Kidney (tissue), 14 donors: ENCODE results near the gene ERBB4. TPM values are rescaled to one million over a fixed set of nuclear protein-coding genes. Genes with fewer than 3 reads are reported as not detected.

Source experiments
- DNase-seq, 5 donors: peaks; one replicate each; pipeline ENCODE4 v3.0.0-alpha.2; 2013 to 2020
- FAIRE-seq: peaks from 2 replicates; lab custom pipeline; 2012; peaks lifted over from hg19 to GRCh38; lab: Jason Lieb, UNC
- H3K27ac ChIP-seq, 2 donors: one replicate each; pipeline ENCODE4 v1.7.0; 2013; ENCODE audit warnings: low read depth in 2 of 2, low read length in 2 of 2, inconsistent platforms in 1 of 2
- H3K27me3 ChIP-seq: one replicate; pipeline ENCODE4 v1.7.1; 2013; ENCODE audit warnings: low read length, inconsistent platforms; ENCODE audit not compliant: control insufficient read depth, insufficient read depth
- H3K36me3 ChIP-seq, 3 donors: one replicate each; pipeline versions ENCODE4 v1.7.0 to v1.7.1; 2013; ENCODE audit warnings: low read length in 3 of 3, control low read depth in 1 of 3, inconsistent platforms in 1 of 3; ENCODE audit not compliant: insufficient read depth in 3 of 3, control insufficient read depth in 2 of 3
- H3K4me1 ChIP-seq, 3 donors: one replicate each; pipeline versions ENCODE4 v1.7.0 to v1.7.1; 2013; ENCODE audit warnings: low read length in 3 of 3, inconsistent platforms in 1 of 3, low read depth in 1 of 3; ENCODE audit not compliant: control insufficient read depth in 2 of 3, insufficient read depth in 2 of 3
- H3K4me3 ChIP-seq, 3 donors: one replicate each; pipeline versions ENCODE4 v1.7.0 to v1.8.1; 2013; ENCODE audit warnings: low read length in 3 of 3, control low read depth in 1 of 3, inconsistent platforms in 1 of 3
- H3K9ac ChIP-seq, 3 donors: one replicate each; pipeline versions ENCODE4 v1.7.0 to v1.7.1; 2013; ENCODE audit warnings: low read length in 3 of 3, control low read depth in 1 of 3, inconsistent platforms in 1 of 3
- H3K9me3 ChIP-seq, 3 donors: one replicate each; pipeline versions ENCODE4 v1.7.0 to v1.7.1; 2013; ENCODE audit warnings: low read length in 3 of 3, control low read depth in 1 of 3, inconsistent platforms in 1 of 3; ENCODE audit not compliant: control insufficient read depth in 2 of 3, insufficient read depth in 1 of 3
- intact Hi-C: fragments of 100-400 bp; cut with DNase I; formaldehyde crosslinking; loops from one replicate; pipeline ENCODE4 v1.11.1; 2022
- polyA plus RNA-seq: library from polyadenylated mRNA; stranded (reverse); fragments of 350-450 nt; fragmentation: Illumina TruSeq; extraction: RNeasy Lipid Tissue Mini Kit (QIAGEN cat#74804); gene quantifications from one replicate; pipeline ENCODE4 v1.2.3, GENCODE V29; 2014; ENCODE audit warnings: low read depth, low replicate concordance; ENCODE audit not compliant: insufficient read depth
- total RNA-seq: library from RNA; stranded (reverse); fragmentation: NEBNext Ultra II Directional; extraction: Animal tissue kit (Norgen Biotek cat#: 25700); gene quantifications from one replicate; pipeline ENCODE4 v1.2.1, GENCODE V29; 2021
- TF ChIP-seq, protein P1 (sequence below): IDR thresholded peaks from 3 replicates; pipeline ENCODE4 v1.5.1; 2012; ENCODE audit warnings: mild to moderate bottlenecking, moderate library complexity, borderline replicate concordance; ENCODE audit not compliant: insufficient read depth; ENCODE audit errors: extremely low read depth
- donor health status: control.
- donor health status: control.
- donor health status: control.
- donor health status: control.
- donor health status: control.
- donor health status: DM: yes; HTN: yes; CAD: no.
- donor health status: Normal renal cell carcinoma (clear cell type).

ERBB4 gene
- total and polyA plus RNA-seq, 2 donors from 2014 or later: 3.9 to 152 TPM

DNA sequence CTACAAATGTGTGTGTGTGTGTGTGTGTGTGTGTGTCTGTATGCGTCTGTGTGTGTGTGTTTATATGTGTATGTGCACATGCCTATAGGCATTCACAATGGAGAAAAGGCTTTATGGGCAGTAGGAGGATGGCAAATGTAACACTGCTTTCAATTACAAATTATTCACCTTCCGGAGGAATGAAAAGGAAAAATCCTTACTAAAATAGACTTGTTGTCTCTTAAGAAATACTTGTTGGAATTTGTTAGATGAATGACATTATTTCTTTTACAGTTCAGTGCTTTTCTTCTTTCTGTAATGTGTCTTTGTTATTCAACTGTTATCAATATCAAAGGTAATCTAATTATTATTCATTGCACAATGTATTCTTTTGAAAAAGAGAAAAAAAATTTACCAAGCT is 874.3 kb downstream of the ERBB4 start:
- H3K9ac ChIP-seq: no peak overlapping the region
- intact Hi-C loops: no loop called here
- TF ChIP-seq, protein P1, sequence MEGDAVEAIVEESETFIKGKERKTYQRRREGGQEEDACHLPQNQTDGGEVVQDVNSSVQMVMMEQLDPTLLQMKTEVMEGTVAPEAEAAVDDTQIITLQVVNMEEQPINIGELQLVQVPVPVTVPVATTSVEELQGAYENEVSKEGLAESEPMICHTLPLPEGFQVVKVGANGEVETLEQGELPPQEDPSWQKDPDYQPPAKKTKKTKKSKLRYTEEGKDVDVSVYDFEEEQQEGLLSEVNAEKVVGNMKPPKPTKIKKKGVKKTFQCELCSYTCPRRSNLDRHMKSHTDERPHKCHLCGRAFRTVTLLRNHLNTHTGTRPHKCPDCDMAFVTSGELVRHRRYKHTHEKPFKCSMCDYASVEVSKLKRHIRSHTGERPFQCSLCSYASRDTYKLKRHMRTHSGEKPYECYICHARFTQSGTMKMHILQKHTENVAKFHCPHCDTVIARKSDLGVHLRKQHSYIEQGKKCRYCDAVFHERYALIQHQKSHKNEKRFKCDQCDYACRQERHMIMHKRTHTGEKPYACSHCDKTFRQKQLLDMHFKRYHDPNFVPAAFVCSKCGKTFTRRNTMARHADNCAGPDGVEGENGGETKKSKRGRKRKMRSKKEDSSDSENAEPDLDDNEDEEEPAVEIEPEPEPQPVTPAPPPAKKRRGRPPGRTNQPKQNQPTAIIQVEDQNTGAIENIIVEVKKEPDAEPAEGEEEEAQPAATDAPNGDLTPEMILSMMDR: no peak
- DNase-seq: no peak
- FAIRE-seq: no peak
- H3K4me1 ChIP-seq: no peaks in the 10 kb centered on the region
- no peak overlapping the region for H3K4me3 ChIP-seq
- no peaks in the 10 kb centered on the region for H3K9me3 ChIP-seq
- H3K27ac ChIP-seq: no peak overlapping the region
- H3K36me3 ChIP-seq: no peaks in the 10 kb centered on the region
- no peaks in the 10 kb centered on the region for H3K27me3 ChIP-seq

DNA sequence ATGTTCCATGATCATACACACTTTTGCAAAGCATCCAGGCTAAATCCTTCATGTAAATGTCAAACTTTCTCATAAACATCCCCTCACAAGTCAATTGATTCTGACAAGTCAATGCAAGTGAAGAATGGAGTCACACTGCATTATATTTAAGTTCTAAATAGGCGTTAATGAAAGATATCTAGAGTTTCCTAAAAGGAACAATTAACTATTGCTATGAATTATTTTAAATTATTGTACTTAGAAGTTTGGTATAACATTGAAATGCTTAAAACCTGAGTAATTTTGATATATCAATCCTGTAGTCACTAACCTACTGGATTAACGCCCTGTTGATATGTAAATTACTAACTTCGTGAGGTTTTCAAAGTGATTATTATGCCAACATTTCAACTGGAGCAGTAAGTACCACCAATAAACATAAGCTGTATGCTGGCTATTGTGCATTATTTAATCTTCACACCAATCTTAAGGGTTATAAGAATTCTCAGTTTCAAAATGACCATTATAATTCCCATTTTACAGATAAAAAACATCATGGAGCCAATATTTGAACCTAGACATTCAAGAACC is 884.3 kb downstream of the ERBB4 start:
- DNase-seq (no peak), FAIRE-seq (no peak)
- H3K4me3 ChIP-seq: no peak overlapping the region
- H3K36me3 ChIP-seq: peaks cover 0 to 3% (median 0%) of the 10 kb centered on the region in 3 donors
- no peaks in the 10 kb centered on the region for H3K9me3 ChIP-seq
- no peaks in the 10 kb centered on the region for H3K4me1 ChIP-seq
- TF ChIP-seq, protein P1: no peak
- no peak overlapping the region for H3K27ac ChIP-seq
- intact Hi-C loops: no loop called here
- H3K9ac ChIP-seq: no peak overlapping the region
- no peaks in the 10 kb centered on the region for H3K27me3 ChIP-seq

DNA sequence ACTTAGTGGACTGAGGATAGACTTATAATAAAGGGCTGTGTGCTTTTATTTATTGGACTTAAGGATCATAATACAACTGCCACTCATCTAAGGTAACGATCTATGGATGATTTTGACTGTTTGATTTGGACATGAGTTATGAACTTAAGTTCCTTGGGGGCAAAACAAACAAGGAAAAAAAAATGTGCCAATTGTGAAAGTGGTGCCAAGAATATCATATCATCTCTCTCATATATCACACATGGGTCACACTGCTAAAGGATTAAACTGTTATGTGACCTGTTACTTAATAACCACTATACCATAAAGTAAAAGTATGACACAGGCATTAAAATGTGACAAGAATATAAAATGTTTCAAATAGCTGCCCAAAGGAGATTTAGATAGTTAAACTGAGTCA is 886.3 kb downstream of the ERBB4 start:
- Histone ChIP-seq H3K27me3 (no peaks in the 10 kb centered on the region), H3K9ac (no peak overlapping the region), H3K36me3 (no peaks in the 10 kb centered on the region), H3K4me1 (no peaks in the 10 kb centered on the region), H3K4me3 (no peak overlapping the region), H3K27ac (no peak overlapping the region), H3K9me3 (no peaks in the 10 kb centered on the region)
- intact Hi-C loops: no loop called here
- TF ChIP-seq, protein P1: no peak
- FAIRE-seq (no peak), DNase-seq (no peak)

DNA sequence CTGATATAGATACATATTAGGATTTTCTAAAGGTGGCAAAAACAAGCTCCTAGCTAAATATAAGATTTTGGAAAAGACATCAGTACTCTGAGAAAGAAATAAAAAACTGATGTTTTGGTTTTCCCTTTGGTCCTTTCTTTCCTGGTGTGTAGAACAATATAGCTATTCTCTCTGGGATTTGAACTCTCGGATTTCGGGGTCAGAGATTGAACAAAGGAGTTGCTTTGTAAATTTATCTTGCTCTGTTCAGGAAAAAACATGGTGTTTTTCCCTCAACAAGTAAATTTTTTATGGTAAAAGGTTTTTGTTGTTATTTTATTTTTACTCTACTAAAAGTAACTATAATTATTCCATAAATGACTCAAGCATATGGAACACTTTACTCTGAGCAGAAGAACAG is 889.3 kb downstream of the ERBB4 start:
- H3K27me3 ChIP-seq: no peaks in the 10 kb centered on the region
- no peaks in the 10 kb centered on the region for H3K4me1 ChIP-seq
- no peak overlapping the region for H3K4me3 ChIP-seq
- DNase-seq (peak in 1 of 5 donors; percentile 7), FAIRE-seq (no peak)
- no peak overlapping the region for H3K27ac ChIP-seq
- H3K9me3 ChIP-seq: no peaks in the 10 kb centered on the region
- H3K36me3 ChIP-seq: no peaks in the 10 kb centered on the region
- TF ChIP-seq, protein P1: no peak
- intact Hi-C loops: no loop called here
- no peak overlapping the region for H3K9ac ChIP-seq
